NCI-H1105 (cell line): ENCODE measurements around the gene IFITM10.
"Not testable (repeated sequence)": the region's sequence is repeated elsewhere in the genome, so short reads cannot be mapped to it uniquely, and the experiment has no call there.

Experiments
- DNase-seq: peaks from one replicate; lab custom pipeline; 2025; lab: John Stamatoyannopoulos, UW

The IFITM10 gene

GRCh38 chr11:1778141-1778911, 27.9 kb upstream of the IFITM10 start:
- DNase-seq, result no peak

GRCh38 chr11:1777737-1778136, 27.3 kb upstream of the IFITM10 start:
- DNase-seq, result no peak

- no peak for DNase-seq
Observed at GRCh38 chr11:1776944-1777715, 26.7 kb upstream of the IFITM10 start.

- DNase-seq, result no peak
Observed at GRCh38 chr11:1776331-1776851, 26.0 kb upstream of the IFITM10 start.

DNA sequence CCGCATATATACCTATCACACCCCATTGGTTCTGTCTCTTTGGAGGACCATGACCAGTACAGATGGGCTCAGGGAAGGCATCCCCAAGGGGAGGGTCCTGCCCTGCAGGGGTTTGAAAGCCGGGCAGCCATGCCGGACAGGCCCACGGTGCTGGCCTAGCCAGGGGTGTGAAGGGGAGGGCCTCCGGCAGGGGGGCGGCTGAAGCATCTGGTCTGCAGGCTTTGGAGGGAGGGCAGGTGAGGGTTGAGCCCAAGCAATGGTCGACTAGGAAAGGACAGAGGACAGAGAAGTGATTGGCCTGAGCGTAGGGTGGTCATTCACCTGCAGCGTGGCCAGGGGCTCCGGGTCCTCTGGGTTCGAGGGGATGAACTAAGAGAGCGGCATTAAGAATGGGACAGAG, 24.5 kb upstream of the IFITM10 start:
- no peak for DNase-seq

DNA sequence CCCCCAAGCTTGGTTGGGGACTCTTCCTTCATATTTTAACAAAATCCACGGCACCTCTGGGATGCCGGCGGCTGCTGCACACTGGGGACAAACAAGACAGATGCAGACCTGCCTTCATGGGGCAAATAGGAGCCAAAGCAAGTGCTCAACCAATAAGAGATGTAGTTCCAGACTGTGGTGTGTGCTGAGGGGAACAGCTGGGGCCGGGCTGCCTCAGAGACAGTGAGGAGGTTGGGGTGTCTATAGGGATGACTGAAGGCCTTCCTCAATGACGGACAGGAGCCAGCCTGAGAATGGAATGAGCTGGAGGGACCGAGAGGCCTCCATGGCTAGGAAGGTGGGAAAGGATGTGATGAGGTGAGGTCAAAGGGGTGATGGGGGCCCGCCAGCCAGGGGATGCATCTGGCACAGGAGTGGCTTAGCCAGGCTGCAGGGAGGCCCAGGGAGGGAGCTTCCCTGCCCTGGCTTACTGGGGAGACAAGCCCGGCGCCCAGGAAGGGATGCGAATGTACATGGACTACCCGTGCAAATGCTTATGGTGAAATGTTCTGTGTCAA, 23.7 kb upstream of the IFITM10 start:
- DNase-seq, result no peak

GRCh38 chr11:1773131-1773993, 23.0 kb upstream of the IFITM10 start:
- DNase-seq, result no peak

DNA sequence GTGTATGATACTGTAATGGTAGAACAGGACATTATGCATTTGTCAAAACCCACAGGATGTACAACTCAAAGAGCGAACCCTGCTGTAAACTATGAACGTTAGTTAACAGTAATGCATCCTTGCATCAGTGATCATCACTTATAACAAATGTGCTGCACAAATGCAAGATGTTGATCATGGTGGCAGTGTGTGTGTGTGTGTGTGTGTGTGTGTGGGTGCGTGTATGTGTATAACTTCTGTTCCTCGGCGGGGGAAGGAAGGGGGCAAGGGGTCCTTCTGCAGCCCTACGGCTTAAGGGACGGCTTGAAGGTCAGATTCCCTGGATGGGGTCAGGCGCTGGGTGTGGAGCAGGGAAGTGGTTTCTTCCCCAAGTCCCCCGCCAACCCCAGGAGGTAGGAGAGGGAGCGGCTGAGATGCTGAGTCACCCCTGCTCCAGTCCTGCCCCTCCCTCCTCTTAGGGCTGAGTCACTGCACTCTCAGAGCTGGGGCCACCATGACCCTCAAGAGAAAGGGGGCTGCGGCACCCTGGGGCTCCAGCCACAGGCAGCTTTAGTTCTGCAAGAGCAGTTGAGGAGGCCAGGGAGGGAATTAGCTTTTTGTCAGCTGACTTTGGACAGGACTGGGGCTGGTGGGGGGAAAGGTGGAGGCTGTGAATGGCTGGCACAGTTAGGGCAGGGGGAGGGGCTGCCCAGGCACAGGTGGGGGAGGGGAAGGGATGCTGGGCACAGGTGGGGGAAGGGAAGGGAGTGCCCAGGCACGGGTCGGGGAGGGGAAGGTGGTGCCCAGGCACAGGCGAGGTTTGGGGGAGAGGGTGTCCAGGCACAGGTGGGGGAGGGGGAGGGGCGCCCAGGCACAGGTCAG, 22.1 kb upstream of the IFITM10 start:
- DNase-seq, result no peak

DNA sequence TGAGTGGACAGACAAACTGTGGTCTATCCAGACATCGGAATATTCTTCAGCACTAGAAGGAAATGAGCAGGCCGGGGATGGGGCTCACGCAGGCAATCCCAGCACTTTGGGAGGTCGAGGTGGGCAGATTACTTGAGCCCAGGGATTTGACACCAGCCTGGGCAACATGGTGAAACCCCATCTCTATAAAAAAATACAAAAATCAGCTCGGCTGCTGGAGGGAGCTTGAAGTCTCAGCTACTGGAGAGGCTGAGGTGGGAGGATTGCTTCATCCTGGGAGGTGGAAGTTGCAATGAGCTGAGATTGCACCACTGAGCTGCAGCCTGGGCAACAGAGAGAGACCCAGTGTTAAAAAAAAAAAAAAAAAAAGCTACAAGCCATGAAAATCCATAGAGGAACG, 21.3 kb upstream of the IFITM10 start:
- no peak for DNase-seq

- no peak for DNase-seq
Observed at GRCh38 chr11:1771273-1771672, 20.9 kb upstream of the IFITM10 start.

DNA sequence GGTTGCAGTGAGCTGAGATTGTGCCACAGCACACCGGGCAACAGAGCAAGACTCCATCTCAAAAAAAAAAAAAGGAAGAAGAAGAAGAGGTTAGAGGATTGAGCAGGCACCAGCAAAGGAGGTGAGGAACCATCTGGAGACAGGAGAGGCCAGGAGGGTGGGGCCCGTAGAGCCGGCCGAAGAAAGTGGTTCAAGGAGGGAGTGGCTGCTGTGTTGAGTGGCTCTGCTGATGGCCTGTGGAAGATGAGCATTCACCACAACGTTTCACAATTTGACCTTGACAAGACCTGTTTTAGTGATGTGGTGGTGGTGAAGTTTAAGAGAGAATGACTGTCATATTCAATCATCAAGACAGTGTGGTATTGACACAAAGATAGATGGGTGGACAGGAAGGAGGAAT, 20.1 kb upstream of the IFITM10 start:
- no peak for DNase-seq

DNA sequence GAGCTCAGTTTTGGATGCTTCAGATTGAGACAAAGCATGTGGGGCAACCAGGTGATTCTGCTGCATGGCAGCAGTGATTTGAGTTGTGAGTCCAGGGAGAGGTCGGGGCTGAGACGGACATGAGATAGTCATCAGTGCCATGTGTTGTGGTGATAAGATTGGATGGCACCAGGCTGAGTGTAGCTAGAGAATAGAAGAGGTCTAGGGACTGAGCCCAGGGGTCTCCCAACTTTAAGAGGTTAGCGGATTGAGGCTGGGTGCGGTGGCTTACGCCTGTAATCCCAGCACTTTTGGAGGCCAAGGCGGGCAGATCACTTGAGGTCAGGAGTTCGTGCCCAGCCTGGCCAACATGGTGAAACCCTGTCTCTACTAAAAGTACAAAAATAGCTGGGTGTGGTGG, 19.7 kb upstream of the IFITM10 start:
- no peak for DNase-seq

GRCh38 chr11:1769304-1769936, 19.0 kb upstream of the IFITM10 start:
- not testable (repeated sequence) for DNase-seq

DNA sequence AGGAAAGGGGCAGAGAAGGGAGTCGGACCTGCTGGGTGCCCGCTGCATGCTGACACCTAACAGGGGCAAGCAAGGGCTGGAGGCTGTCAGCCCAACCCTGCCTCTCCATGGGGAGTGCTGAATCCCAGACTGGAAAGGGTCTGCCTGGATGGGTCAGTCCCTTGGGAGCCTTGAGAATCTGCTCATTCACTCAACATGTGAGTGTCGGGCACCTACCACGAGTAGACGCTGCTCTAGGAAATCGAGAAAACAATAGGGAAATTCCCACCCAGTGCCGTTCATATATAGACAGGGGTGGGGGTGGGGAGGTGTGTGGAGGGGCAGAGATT, 17.7 kb upstream of the IFITM10 start:
- no peak for DNase-seq

GRCh38 chr11:1767399-1768140, 17.2 kb upstream of the IFITM10 start:
- no peak for DNase-seq

DNA sequence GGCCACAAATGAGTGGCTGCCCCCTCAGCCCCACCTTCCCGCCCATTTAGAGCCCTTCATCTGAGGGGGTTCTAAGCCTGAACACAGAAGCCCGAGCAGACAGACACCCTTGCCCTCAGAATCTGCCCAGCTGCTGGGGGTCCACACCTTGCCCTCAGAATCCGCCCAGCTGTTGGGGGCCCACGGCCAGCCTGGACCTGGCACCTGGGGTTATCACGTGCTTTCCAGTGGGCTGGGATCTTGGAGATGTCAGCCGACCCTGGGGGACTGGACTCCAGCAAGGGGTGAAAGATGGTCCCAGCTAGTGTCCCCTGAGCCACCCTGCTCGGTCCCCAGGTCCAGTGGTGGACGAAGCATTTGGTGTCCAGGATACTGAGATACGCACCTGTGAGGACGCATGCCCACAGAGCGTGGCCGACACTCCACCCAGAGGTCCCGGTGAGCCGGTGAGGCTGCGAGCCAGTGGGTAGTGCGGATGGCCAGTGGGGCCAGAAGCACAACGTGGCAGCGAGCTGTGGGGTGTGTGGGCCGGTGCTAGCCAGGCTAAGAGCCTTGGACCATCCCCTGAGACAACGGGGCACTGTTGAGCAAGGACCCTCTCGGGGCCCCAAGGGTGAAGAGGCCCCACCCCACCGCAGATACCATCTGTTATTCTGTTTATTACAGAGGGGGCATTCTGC, 16.5 kb upstream of the IFITM10 start:
- DNase-seq, result no peak

DNA sequence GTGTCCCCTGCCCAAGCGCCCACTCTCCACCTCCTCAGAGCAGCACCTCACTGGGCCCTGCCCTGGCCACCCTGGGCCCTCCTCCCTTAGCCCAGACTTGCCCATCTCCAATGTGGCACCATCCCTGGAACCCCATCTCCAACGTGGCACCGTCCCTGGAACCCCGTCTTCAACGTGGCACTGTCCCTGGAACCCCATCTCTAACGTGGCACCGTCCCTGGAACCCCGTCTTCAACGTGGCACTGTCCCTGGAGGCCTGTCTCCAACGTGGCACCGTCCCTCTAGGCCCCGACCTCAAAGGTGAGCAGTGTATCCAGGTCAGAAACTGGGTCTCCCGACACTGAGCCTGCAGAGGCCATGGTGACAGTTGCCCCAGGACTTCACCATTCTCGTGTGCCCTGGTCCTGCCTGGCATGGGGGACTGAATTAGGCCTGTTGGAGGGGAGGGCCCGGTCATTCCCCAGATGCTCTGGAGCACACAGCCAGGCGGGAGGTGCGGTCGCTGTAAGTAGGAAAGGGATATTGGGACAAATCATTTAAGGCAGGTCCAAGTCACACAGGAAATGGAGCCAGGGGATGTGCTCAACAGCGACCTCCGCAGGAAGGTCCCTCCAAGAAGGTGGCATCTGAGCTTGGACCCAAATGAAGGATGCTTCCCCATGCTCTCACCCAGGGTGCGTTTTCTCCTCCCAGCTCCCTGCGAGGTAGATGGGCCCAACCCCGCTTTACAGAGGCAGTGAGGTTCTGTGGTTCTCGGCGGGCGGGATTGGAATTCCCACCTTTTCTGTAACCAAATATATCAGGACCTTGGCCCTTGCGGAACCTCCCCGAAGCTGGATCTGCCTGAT, 15.7 kb upstream of the IFITM10 start:
- DNase-seq, result no peak
